ENCODE measurements around the gene GRAP2. TPM values are rescaled to one million over a fixed set of nuclear protein-coding genes. Genes with fewer than 3 reads are reported as not detected.

Gene GRAP2
- total RNA-seq, 1 donor: not detected

GRCh38 chr22:39980596-39980995, 79.7 kb downstream of the GRAP2 start:
- Histone ChIP-seq H3K9me3 (ENCODE audit: low read depth, low read length) (no peaks in the 10 kb centered on the region), H3K27ac (ENCODE audit: low read depth, low read length) (no peak overlapping the region), H3K4me3 (ENCODE audit: insufficient read depth, low read length) (no peak overlapping the region), H3K4me2 (ENCODE audit: insufficient read depth, low read length) (no peak overlapping the region), H3K79me2 (ENCODE audit: insufficient read depth, low read length) (no peaks in the 10 kb centered on the region), H3K36me3 (ENCODE audit: insufficient read depth, low read length) (no peaks in the 10 kb centered on the region), H2AFZ (ENCODE audit: low read length) (no peak overlapping the region), H3K4me1 (ENCODE audit: insufficient read depth, low read length) (no peaks in the 10 kb centered on the region), H4K20me1 (ENCODE audit: insufficient read depth, low read length) (no peaks in the 10 kb centered on the region), H3K27me3 (ENCODE audit: insufficient read depth, low read length) (peaks cover 20% of the 10 kb centered on the region)
- TF ChIP-seq, protein P1, sequence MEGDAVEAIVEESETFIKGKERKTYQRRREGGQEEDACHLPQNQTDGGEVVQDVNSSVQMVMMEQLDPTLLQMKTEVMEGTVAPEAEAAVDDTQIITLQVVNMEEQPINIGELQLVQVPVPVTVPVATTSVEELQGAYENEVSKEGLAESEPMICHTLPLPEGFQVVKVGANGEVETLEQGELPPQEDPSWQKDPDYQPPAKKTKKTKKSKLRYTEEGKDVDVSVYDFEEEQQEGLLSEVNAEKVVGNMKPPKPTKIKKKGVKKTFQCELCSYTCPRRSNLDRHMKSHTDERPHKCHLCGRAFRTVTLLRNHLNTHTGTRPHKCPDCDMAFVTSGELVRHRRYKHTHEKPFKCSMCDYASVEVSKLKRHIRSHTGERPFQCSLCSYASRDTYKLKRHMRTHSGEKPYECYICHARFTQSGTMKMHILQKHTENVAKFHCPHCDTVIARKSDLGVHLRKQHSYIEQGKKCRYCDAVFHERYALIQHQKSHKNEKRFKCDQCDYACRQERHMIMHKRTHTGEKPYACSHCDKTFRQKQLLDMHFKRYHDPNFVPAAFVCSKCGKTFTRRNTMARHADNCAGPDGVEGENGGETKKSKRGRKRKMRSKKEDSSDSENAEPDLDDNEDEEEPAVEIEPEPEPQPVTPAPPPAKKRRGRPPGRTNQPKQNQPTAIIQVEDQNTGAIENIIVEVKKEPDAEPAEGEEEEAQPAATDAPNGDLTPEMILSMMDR (IDR thresholded peaks at IDR 0.05; ENCODE audit: extremely low read depth, low read depth, low read length): no peak
- peak; percentile 46 for DNase-seq (ENCODE audit: insufficient read length, low spot score, missing footprints)

- H3K4me1 ChIP-seq (ENCODE audit: insufficient read depth, low read length): no peaks in the 10 kb centered on the region
- no peaks in the 10 kb centered on the region for H3K79me2 ChIP-seq (ENCODE audit: insufficient read depth, low read length)
- H2AFZ ChIP-seq (ENCODE audit: low read length): no peak overlapping the region
- H3K4me3 ChIP-seq (ENCODE audit: insufficient read depth, low read length): no peak overlapping the region
- H3K27me3 ChIP-seq (ENCODE audit: insufficient read depth, low read length): peaks cover 6% of the 10 kb centered on the region
- TF ChIP-seq, protein P1 (IDR thresholded peaks at IDR 0.05; ENCODE audit: extremely low read depth, low read depth, low read length): no peak
- no peaks in the 10 kb centered on the region for H3K9me3 ChIP-seq (ENCODE audit: low read depth, low read length)
- no peak overlapping the region for H3K4me2 ChIP-seq (ENCODE audit: insufficient read depth, low read length)
- H4K20me1 ChIP-seq (ENCODE audit: insufficient read depth, low read length): no peaks in the 10 kb centered on the region
- DNase-seq (ENCODE audit: insufficient read length, low spot score, missing footprints): no peak
- H3K36me3 ChIP-seq (ENCODE audit: insufficient read depth, low read length): no peaks in the 10 kb centered on the region
- H3K27ac ChIP-seq (ENCODE audit: low read depth, low read length): no peak overlapping the region
These were observed 82.5 kb downstream of the GRAP2 start for GRCh38 chr22:39983346-39983745.

- Histone ChIP-seq H3K4me1 (ENCODE audit: insufficient read depth, low read length) (no peaks in the 10 kb centered on the region), H3K9me3 (ENCODE audit: low read depth, low read length) (no peaks in the 10 kb centered on the region), H4K20me1 (ENCODE audit: insufficient read depth, low read length) (no peaks in the 10 kb centered on the region), H3K4me2 (ENCODE audit: insufficient read depth, low read length) (no peak overlapping the region), H2AFZ (ENCODE audit: low read length) (no peak overlapping the region), H3K27ac (ENCODE audit: low read depth, low read length) (no peak overlapping the region), H3K36me3 (ENCODE audit: insufficient read depth, low read length) (no peaks in the 10 kb centered on the region), H3K27me3 (ENCODE audit: insufficient read depth, low read length) (peaks cover 8% of the 10 kb centered on the region), H3K4me3 (ENCODE audit: insufficient read depth, low read length) (no peak overlapping the region), H3K79me2 (ENCODE audit: insufficient read depth, low read length) (no peaks in the 10 kb centered on the region)
- DNase-seq (ENCODE audit: insufficient read length, low spot score, missing footprints): peak; percentile 60
- TF ChIP-seq, protein P1 (IDR thresholded peaks at IDR 0.05; ENCODE audit: extremely low read depth, low read depth, low read length): no peak
These were observed 83.1 kb downstream of the GRAP2 start for GRCh38 chr22:39984006-39984405.

DNA sequence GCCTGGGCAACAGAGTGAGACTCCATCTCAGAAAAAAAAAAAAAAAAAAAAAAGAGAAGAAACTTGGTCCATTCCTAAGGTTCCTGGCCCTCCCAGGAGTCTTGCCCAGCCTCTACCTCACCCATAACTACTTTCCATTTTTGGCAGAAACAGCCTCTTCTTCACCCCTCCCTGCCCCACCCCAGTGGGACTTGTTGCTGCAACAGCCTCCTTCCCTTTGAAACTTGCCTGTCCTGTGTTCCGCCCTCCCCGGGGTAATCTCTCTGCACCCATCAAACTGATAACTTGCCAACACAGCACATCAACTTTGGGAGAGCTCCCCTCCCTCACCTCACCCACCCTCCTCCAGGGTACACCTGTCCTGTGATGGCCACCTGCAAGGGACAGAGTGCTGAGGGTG, 83.9 kb downstream of the GRAP2 start:
- H3K4me1 ChIP-seq (ENCODE audit: insufficient read depth, low read length): no peaks in the 10 kb centered on the region
- H3K27ac ChIP-seq (ENCODE audit: low read depth, low read length): no peak overlapping the region
- H3K79me2 ChIP-seq (ENCODE audit: insufficient read depth, low read length): no peaks in the 10 kb centered on the region
- no peak overlapping the region for H3K4me3 ChIP-seq (ENCODE audit: insufficient read depth, low read length)
- no peak overlapping the region for H2AFZ ChIP-seq (ENCODE audit: low read length)
- peaks cover 8% of the 10 kb centered on the region for H3K27me3 ChIP-seq (ENCODE audit: insufficient read depth, low read length)
- no peaks in the 10 kb centered on the region for H3K9me3 ChIP-seq (ENCODE audit: low read depth, low read length)
- DNase-seq (ENCODE audit: insufficient read length, low spot score, missing footprints): no peak
- no peaks in the 10 kb centered on the region for H3K36me3 ChIP-seq (ENCODE audit: insufficient read depth, low read length)
- TF ChIP-seq, protein P1 (IDR thresholded peaks at IDR 0.05; ENCODE audit: extremely low read depth, low read depth, low read length): no peak
- no peaks in the 10 kb centered on the region for H4K20me1 ChIP-seq (ENCODE audit: insufficient read depth, low read length)
- no peak overlapping the region for H3K4me2 ChIP-seq (ENCODE audit: insufficient read depth, low read length)
